HCT116 (cell line): ENCODE data around the gene DNAJC19. TPM values are rescaled to one million over a fixed set of nuclear protein-coding genes. Genes with fewer than 3 reads are reported as not detected.

Experiments used
- ATAC-seq: fragments of 200-7000 bp; cut with Tn5 transposase; 2 replicates; pipeline ENCODE4 v1.9.1; 2020; ENCODE audit warnings: mild to moderate bottlenecking, moderate library complexity
- BruUV-seq: library from RNA; stranded (reverse); fragments of 400-500 nt; replicated peaks from 2 replicates; lab custom pipeline; 2021; lab: Mats Ljungman, UMichigan
- CTCF ChIA-PET: fragments of 300-600 bp; sonication (Branson Sonifier 250); formaldehyde crosslinking; loops from one replicate; lab custom pipeline; 2021; ENCODE audit warnings: antibody characterized with exemption; lab: Charles Lee
- POLR2A ChIA-PET: fragments of 300-600, 350-600 bp; sonication (Branson Sonifier 250); formaldehyde crosslinking; loops from one replicate; lab custom pipeline; 2021; ENCODE audit warnings: antibody characterized with exemption; lab: Charles Lee
- RAD21 ChIA-PET, 2 experiments: fragments of 300-600 bp; sonication (Branson Sonifier 250); formaldehyde crosslinking; loops; one replicate each; lab custom pipeline; 2023; ENCODE audit warnings: low total read pairs in 2 of 2; ENCODE audit not compliant: uncharacterized antibody in 2 of 2, unreplicated experiment in 2 of 2, low non-redundant PET in 1 of 2; lab: Charles Lee
- DNase-seq: peaks from one replicate; pipeline ENCODE4 v3.0.0-alpha.2; 2010; ENCODE audit warnings: low read depth, low spot score
- H2AFZ ChIP-seq: fragments of 200-600 bp; shearing (Covaris generic), sonication (generic); 2 replicates; pipeline ENCODE4 v1.6.1; 2017; ENCODE audit warnings: low read depth, mixed run types, mixed read lengths, antibody characterized with exemption, low read length; ENCODE audit not compliant: poor library complexity, severe bottlenecking
- H3K27ac ChIP-seq: 2 replicates; pipeline ENCODE4 v1.5.1; 2012; ENCODE audit warnings: low read depth, low read length
- H3K27me3 ChIP-seq: fragments of 200-600 bp; sonication (generic); 2 replicates; pipeline ENCODE4 v1.6.1; 2016; ENCODE audit warnings: mixed run types, low read length, mixed read lengths; ENCODE audit not compliant: insufficient read depth
- H3K36me3 ChIP-seq, 2 experiments: fragments of 200-500 bp in 1 of 2; fragments of 200-600 bp in 1 of 2; sonication (Bioruptor generic) in 1 of 2; sonication (generic) in 1 of 2; 2 replicates each; pipeline versions ENCODE4 v1.5.1 to v1.6.1; 2014 to 2016; ENCODE audit warnings: low read length in 2 of 2, inconsistent platforms in 1 of 2, mixed read lengths in 1 of 2, mixed run types in 1 of 2; ENCODE audit not compliant: insufficient read depth in 2 of 2, control insufficient read depth in 1 of 2
- H3K4me1 ChIP-seq, 2 experiments: fragments of 200-600 bp in 1 of 2; sonication (generic) in 1 of 2; 2 replicates each; pipeline versions ENCODE4 v1.5.1 to v1.6.1; 2012 to 2017; ENCODE audit warnings: low read length in 2 of 2, inconsistent platforms in 1 of 2, mild to moderate bottlenecking in 1 of 2, mixed read lengths in 1 of 2, mixed run types in 1 of 2, moderate library complexity in 1 of 2; ENCODE audit not compliant: insufficient read depth in 2 of 2, control insufficient read depth in 1 of 2
- H3K4me2 ChIP-seq: fragments of 200-600 bp; sonication (generic); 2 replicates; pipeline ENCODE4 v1.6.1; 2017; ENCODE audit warnings: mixed run types, low read length, mixed read lengths
- H3K4me3 ChIP-seq, 2 experiments: fragments of 200-600 bp in 1 of 2; sonication (generic) in 1 of 2; replicated peaks in 1 of 2; 2 replicates each; pipeline ENCODE4 v1.5.1; 2011 to 2016; ENCODE audit warnings: low read length in 2 of 2, control low read depth in 1 of 2, low read depth in 1 of 2, mild to moderate bottlenecking in 1 of 2, mixed read lengths in 1 of 2, mixed run types in 1 of 2
- H3K79me2 ChIP-seq: fragments of 200-600 bp; sonication (generic); 2 replicates; pipeline ENCODE4 v1.6.1; 2017; ENCODE audit warnings: mild to moderate bottlenecking, mixed run types, low read length, moderate library complexity, mixed read lengths; ENCODE audit not compliant: insufficient read depth
- H3K9ac ChIP-seq: fragments of 200-600 bp; sonication (generic); 2 replicates; pipeline ENCODE4 v1.6.1; 2016; ENCODE audit warnings: low read length, mixed read lengths
- H3K9me2 ChIP-seq: fragments of 200-600 bp; sonication (generic), shearing (Covaris generic); 2 replicates; pipeline ENCODE4 v1.6.1; 2017; ENCODE audit warnings: mixed run types, mild to moderate bottlenecking, moderate library complexity; ENCODE audit not compliant: insufficient read depth
- H3K9me3 ChIP-seq, 2 experiments: fragments of 200-500 bp in 1 of 2; fragments of 200-600 bp in 1 of 2; sonication (Bioruptor generic) in 1 of 2; sonication (generic) in 1 of 2; 2 replicates each; pipeline ENCODE4 v1.6.1; 2014 to 2017; ENCODE audit warnings: low read length in 2 of 2, mixed read lengths in 2 of 2, inconsistent platforms in 1 of 2, low read depth in 1 of 2, mild to moderate bottlenecking in 1 of 2, mixed run types in 1 of 2, moderate library complexity in 1 of 2; ENCODE audit not compliant: control insufficient read depth in 1 of 2, insufficient read depth in 1 of 2
- H4K20me1 ChIP-seq: fragments of 200-600 bp; sonication (generic), shearing (Covaris generic); 2 replicates; pipeline ENCODE4 v1.6.1; 2017; ENCODE audit warnings: mixed run types, mild to moderate bottlenecking, moderate library complexity; ENCODE audit not compliant: insufficient read depth
- CTCF ChIP-seq, 3 experiments: fragments of 200-600 bp in 1 of 3; sonication (generic) in 1 of 3; IDR thresholded peaks in 2 of 3; conservative IDR thresholded peaks in 1 of 3; 2 replicates each; pipeline ENCODE4 v1.5.1; 2012 to 2017; ENCODE audit warnings: low read depth in 2 of 3, low read length in 2 of 3, antibody characterized with exemption in 1 of 3, borderline replicate concordance in 1 of 3, control low read depth in 1 of 3, mild to moderate bottlenecking in 1 of 3, mixed read lengths in 1 of 3, mixed run types in 1 of 3, moderate library complexity in 1 of 3; ENCODE audit not compliant: insufficient read depth in 1 of 3
- REST ChIP-seq: IDR thresholded peaks from 2 replicates; pipeline ENCODE4 v1.6.1; 2012; ENCODE audit warnings: low read depth
- YY1 ChIP-seq: IDR thresholded peaks from 2 replicates; pipeline ENCODE4 v1.6.1; 2011; ENCODE audit warnings: low read length, low read depth, moderate library complexity, mild to moderate bottlenecking; ENCODE audit not compliant: insufficient replicate concordance; ENCODE audit errors: extremely low read depth
- intact Hi-C: fragments of 100-400 bp; cut with micrococcal nuclease; formaldehyde crosslinking; loops from 2 replicates; pipeline ENCODE4 v1.10.0; 2022
- total RNA-seq: library from RNA; stranded (reverse); gene quantifications from one replicate; pipeline ENCODE4 v1.2.1, GENCODE V29; 2021; ENCODE audit not compliant: unreplicated experiment

DNAJC19 gene
- total RNA-seq, 1 experiment from 2014 or later: 61.2 TPM

GRCh38 chr3:181017690-181018089, 28.2 kb upstream of the DNAJC19 start:
- H3K79me2 ChIP-seq: no peaks in the 10 kb centered on the region
- H3K27me3 ChIP-seq: no peaks in the 10 kb centered on the region
- no peak overlapping the region for H3K27ac ChIP-seq
- H3K36me3 ChIP-seq: no peaks in the 10 kb centered on the region
- H3K9me3 ChIP-seq: no peaks in the 10 kb centered on the region
- no peak overlapping the region for H3K4me3 ChIP-seq
- no peak overlapping the region for H3K4me2 ChIP-seq
- ATAC-seq: no peak
- intact Hi-C loops: no loop called here
- no peak for DNase-seq
- no peaks in the 10 kb centered on the region for H3K4me1 ChIP-seq
- H3K9ac ChIP-seq: no peak overlapping the region
- no peaks in the 10 kb centered on the region for H4K20me1 ChIP-seq
- H2AFZ ChIP-seq: no peak overlapping the region
- no TSS peak for BruUV-seq
- no peak for TF ChIP-seq CTCF (IDR thresholded peaks at IDR 0.05 in 2 of 3, conservative IDR thresholded peaks at IDR 0.05 in 1 of 3; ENCODE audit: borderline replicate concordance in 1 of 3, insufficient read depth in 1 of 3, low read depth in 2 of 3, low read length in 2 of 3)
- no peak for TF ChIP-seq YY1
- TF ChIP-seq REST: no peak
- CTCF ChIA-PET: no interaction called here
- RAD21 ChIA-PET: no interaction called here
- H3K9me2 ChIP-seq: no peaks in the 10 kb centered on the region
- POLR2A ChIA-PET: no interaction called here
